ENCODE data around the gene NOS1.
"Not testable (repeated sequence)": the region's sequence is repeated elsewhere in the genome, so short reads cannot be mapped to it uniquely, and the experiment has no call there.

Gene NOS1

GRCh38 chr12:117394491-117394890 is 33.1 kb upstream of the NOS1 start:
- no peak for TF ChIP-seq POLR2A (IDR thresholded peaks at IDR 0.05; ENCODE audit: low read depth, low read length)
- TF ChIP-seq POLR2AphosphoS5 (IDR thresholded peaks at IDR 0.05; ENCODE audit: low read depth, low read length) = no peak
- no peak for TF ChIP-seq TAF1 (IDR thresholded peaks at IDR 0.05; ENCODE audit: low read depth, low read length)
- no peak for TF ChIP-seq POU2F2 (IDR thresholded peaks at IDR 0.05; ENCODE audit: low read depth, low read length)
- TF ChIP-seq PAX5 (IDR thresholded peaks at IDR 0.05; ENCODE audit: insufficient read depth, low read length, severe bottlenecking) = no peak
- TF ChIP-seq SPI1 (IDR thresholded peaks at IDR 0.05; ENCODE audit: low read depth, low read length) = no peak
- no peak for FAIRE-seq
- no peak for DNase-seq (ENCODE audit: insufficient read length, low spot score)

GRCh38 chr12:117393656-117394055 is 32.2 kb upstream of the NOS1 start:
- FAIRE-seq = no peak
- no peak for TF ChIP-seq SPI1 (IDR thresholded peaks at IDR 0.05; ENCODE audit: low read depth, low read length)
- TF ChIP-seq TAF1 (IDR thresholded peaks at IDR 0.05; ENCODE audit: low read depth, low read length) = no peak
- no peak for TF ChIP-seq POU2F2 (IDR thresholded peaks at IDR 0.05; ENCODE audit: low read depth, low read length)
- no peak for DNase-seq (ENCODE audit: insufficient read length, low spot score)

DNA sequence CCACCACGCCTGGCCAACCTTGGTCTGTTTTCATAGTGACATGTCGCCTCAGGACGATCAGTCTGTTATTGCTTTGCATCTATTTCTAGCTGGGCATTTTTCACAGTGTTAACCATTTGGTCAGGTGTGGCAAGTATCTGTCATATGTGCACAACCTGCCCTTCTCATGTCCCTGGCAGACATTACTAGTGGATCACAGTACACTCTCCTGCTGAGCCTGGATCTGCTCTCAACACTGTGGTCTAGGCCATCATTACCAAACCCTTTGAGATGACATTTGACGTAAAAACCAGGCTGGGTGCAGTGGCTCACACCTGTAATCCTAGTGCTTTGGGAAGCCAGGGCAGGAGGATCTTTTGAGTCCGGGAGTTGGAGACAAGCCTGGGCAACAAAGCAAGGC is 29.4 kb upstream of the NOS1 start:
- FAIRE-seq (no peak), DNase-seq (ENCODE audit: insufficient read length, low spot score) (no peak)
- TF ChIP-seq PAX5 (IDR thresholded peaks at IDR 0.05; ENCODE audit: insufficient read depth, low read length, severe bottlenecking) (no peak), POLR2AphosphoS5 (IDR thresholded peaks at IDR 0.05; ENCODE audit: low read depth, low read length) (no peak), POU2F2 (IDR thresholded peaks at IDR 0.05; ENCODE audit: low read depth, low read length) (no peak), SPI1 (IDR thresholded peaks at IDR 0.05; ENCODE audit: low read depth, low read length) (no peak), TAF1 (IDR thresholded peaks at IDR 0.05; ENCODE audit: low read depth, low read length) (no peak), POLR2A (IDR thresholded peaks at IDR 0.05; ENCODE audit: low read depth, low read length) (no peak)

DNA sequence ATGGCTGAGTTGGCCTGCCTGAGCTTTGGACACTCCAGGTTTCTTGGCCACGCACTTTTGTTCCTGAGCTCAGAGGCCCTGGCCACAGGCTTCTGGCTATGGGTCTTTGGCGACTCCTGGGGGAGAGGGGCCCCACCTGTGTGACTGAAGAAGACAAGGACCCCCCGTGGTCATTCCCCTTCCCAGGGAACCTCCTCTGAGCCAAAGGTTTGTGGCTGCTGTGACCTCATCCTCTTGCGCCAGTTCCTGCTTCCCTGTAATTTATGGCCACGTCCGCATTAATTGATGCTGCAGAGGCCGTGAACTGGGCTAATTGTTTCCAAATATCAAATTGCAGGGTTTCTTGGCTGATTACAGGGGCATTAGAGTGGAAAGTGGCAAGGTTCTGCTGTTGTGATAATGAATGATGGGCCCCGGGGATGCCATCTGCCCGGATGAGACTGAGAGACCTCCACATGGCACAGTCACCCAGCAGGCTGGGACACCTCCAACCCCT is 27.6 kb upstream of the NOS1 start:
- FAIRE-seq = no peak
- no peak for TF ChIP-seq TAF1 (IDR thresholded peaks at IDR 0.05; ENCODE audit: low read depth, low read length)
- no peak for TF ChIP-seq POU2F2 (IDR thresholded peaks at IDR 0.05; ENCODE audit: low read depth, low read length)
- no peak for TF ChIP-seq POLR2A (IDR thresholded peaks at IDR 0.05; ENCODE audit: low read depth, low read length)
- TF ChIP-seq POLR2AphosphoS5 (IDR thresholded peaks at IDR 0.05; ENCODE audit: low read depth, low read length) = no peak
- no peak for TF ChIP-seq PAX5 (IDR thresholded peaks at IDR 0.05; ENCODE audit: insufficient read depth, low read length, severe bottlenecking)
- no peak for TF ChIP-seq SPI1 (IDR thresholded peaks at IDR 0.05; ENCODE audit: low read depth, low read length)
- no peak for DNase-seq (ENCODE audit: insufficient read length, low spot score)

DNA sequence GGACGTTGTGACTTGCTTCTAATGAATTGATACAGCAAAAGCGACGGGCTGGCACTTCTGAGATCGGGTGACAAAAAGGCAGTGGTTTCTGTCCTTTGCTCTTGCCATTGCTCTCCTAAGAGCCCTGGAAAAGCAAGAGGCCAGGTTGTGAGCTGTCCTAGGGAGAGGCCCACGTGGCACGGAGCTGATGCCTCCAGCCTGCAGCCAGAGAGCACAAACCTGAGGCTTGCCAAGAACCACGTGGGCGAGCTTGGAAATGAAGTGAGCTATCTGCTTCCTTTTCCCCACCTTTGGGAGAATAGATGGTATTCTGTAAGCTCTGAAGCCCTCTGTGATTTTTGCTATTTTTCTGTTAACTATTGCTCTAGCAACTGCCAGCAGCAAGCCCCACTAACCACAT is 26.4 kb upstream of the NOS1 start:
- no peak for FAIRE-seq

GRCh38 chr12:117384735-117385134 is 23.3 kb upstream of the NOS1 start:
- FAIRE-seq (no peak), DNase-seq (ENCODE audit: insufficient read length, low spot score) (no peak)
- TF ChIP-seq POU2F2 (IDR thresholded peaks at IDR 0.05; ENCODE audit: low read depth, low read length) (no peak), SPI1 (IDR thresholded peaks at IDR 0.05; ENCODE audit: low read depth, low read length) (no peak), TAF1 (IDR thresholded peaks at IDR 0.05; ENCODE audit: low read depth, low read length) (no peak), PAX5 (IDR thresholded peaks at IDR 0.05; ENCODE audit: insufficient read depth, low read length, severe bottlenecking) (no peak), POLR2A (IDR thresholded peaks at IDR 0.05; ENCODE audit: low read depth, low read length) (no peak), POLR2AphosphoS5 (IDR thresholded peaks at IDR 0.05; ENCODE audit: low read depth, low read length) (no peak)

More for the DNA sequence above, 26.4 kb upstream of the NOS1 start:
- no peak for DNase-seq (ENCODE audit: insufficient read length, low spot score)
- TF ChIP-seq POLR2AphosphoS5 (IDR thresholded peaks at IDR 0.05; ENCODE audit: low read depth, low read length) (no peak), POLR2A (IDR thresholded peaks at IDR 0.05; ENCODE audit: low read depth, low read length) (no peak), POU2F2 (IDR thresholded peaks at IDR 0.05; ENCODE audit: low read depth, low read length) (no peak), PAX5 (IDR thresholded peaks at IDR 0.05; ENCODE audit: insufficient read depth, low read length, severe bottlenecking) (no peak), SPI1 (IDR thresholded peaks at IDR 0.05; ENCODE audit: low read depth, low read length) (no peak), TAF1 (IDR thresholded peaks at IDR 0.05; ENCODE audit: low read depth, low read length) (no peak)

DNA sequence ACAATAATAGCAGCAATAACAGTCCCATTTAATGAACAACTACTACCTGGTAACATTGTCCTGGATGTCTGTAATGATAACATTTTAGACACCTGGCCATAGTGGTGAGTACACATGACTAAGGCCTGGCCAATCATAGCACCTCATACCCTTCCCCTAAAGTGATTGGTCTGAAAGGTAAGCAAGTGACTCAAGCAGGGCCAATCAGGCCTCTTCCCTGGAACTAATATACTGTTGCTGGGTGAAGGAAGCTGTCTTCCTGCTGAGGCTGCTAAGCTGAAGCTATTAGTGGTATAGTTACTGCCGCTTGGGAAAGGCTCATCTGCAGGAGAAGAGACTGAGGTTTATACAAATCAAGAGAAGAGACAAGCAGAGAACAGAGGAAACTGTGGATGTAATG is 18.7 kb upstream of the NOS1 start:
- no peak for DNase-seq (ENCODE audit: insufficient read length, low spot score)
- TF ChIP-seq PAX5 (IDR thresholded peaks at IDR 0.05; ENCODE audit: insufficient read depth, low read length, severe bottlenecking) = no peak
- no peak for TF ChIP-seq TAF1 (IDR thresholded peaks at IDR 0.05; ENCODE audit: low read depth, low read length)
- no peak for TF ChIP-seq POLR2AphosphoS5 (IDR thresholded peaks at IDR 0.05; ENCODE audit: low read depth, low read length)
- TF ChIP-seq POU2F2 (IDR thresholded peaks at IDR 0.05; ENCODE audit: low read depth, low read length) = no peak
- TF ChIP-seq SPI1 (IDR thresholded peaks at IDR 0.05; ENCODE audit: low read depth, low read length) = no peak
- TF ChIP-seq POLR2A (IDR thresholded peaks at IDR 0.05; ENCODE audit: low read depth, low read length) = no peak
- no peak for FAIRE-seq

DNA sequence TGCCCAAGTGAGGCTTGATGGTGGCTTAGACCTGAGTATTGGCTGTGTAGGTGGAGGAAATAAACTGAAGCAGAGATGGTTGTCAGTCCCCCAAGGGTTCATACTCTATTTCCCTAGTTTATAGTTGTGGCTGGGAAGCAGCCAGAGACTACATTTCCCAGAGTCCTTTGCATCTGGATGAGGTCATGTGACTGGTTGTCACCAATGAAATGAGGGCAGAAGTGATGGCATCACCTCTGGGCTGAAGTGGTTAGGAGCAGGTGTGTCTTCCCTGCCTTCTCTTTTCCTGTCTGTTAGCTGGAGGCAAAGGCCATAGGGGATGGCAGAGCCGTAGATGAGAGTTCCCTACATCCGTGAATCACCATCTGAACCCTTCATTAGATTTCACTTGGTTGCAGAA is 16.3 kb upstream of the NOS1 start:
- no peak for DNase-seq (ENCODE audit: insufficient read length, low spot score)
- no peak for FAIRE-seq
- TF ChIP-seq TAF1 (IDR thresholded peaks at IDR 0.05; ENCODE audit: low read depth, low read length) (no peak), PAX5 (IDR thresholded peaks at IDR 0.05; ENCODE audit: insufficient read depth, low read length, severe bottlenecking) (no peak), POU2F2 (IDR thresholded peaks at IDR 0.05; ENCODE audit: low read depth, low read length) (no peak), POLR2A (IDR thresholded peaks at IDR 0.05; ENCODE audit: low read depth, low read length) (no peak)

DNA sequence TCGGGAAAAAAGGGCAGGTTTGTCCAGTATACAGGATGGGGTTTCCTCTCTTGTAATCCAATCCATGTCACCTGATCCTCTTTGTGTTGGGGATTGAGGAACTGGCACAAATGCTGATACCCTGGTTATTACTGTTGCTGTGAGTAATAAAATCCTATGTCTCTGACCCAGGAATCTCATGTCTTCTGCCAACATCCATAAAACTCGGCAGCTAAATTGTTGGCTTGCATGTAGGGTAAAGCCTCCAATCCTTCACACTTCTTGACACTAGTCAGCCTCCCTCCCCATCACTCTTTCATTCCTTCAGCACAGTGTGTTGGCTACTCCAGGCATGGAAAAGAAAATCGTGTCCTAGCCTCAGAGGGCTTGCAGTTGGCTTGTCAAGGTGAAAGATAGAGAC is 9.2 kb upstream of the NOS1 start:
- TF ChIP-seq POLR2A (IDR thresholded peaks at IDR 0.05; ENCODE audit: low read depth, low read length) (no peak), POLR2AphosphoS5 (IDR thresholded peaks at IDR 0.05; ENCODE audit: low read depth, low read length) (no peak), PAX5 (IDR thresholded peaks at IDR 0.05; ENCODE audit: insufficient read depth, low read length, severe bottlenecking) (no peak), TAF1 (IDR thresholded peaks at IDR 0.05; ENCODE audit: low read depth, low read length) (no peak), SPI1 (IDR thresholded peaks at IDR 0.05; ENCODE audit: low read depth, low read length) (no peak), POU2F2 (IDR thresholded peaks at IDR 0.05; ENCODE audit: low read depth, low read length) (no peak)
- no peak for FAIRE-seq

DNA sequence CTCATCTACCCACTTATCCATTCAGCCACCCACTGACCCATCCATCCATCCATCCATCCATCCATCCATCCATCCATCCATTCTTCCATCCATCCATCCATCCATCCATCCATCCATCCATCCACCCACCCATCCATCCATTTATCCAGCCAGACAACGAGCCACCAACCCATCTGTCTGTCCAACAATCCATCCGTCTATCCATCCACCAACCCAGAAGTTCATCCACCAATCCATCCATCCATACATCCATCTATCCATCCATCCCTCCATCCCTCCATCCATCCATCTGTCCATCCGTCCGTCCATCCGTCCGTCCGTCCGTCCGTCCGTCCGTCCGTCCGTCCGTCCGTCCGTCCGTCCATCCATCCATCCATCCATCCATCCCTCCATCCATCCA is 8.6 kb upstream of the NOS1 start:
- FAIRE-seq; DNase-seq (ENCODE audit: insufficient read length, low spot score): not testable (repeated sequence)

More for the DNA sequence above, 9.2 kb upstream of the NOS1 start:
- no peak for DNase-seq (ENCODE audit: insufficient read length, low spot score)
